SKM-1 (cell line): ENCODE measurements around the gene RAPGEF5.

Experiments
- DNase-seq: peaks from one replicate; lab custom pipeline; 2025; ENCODE audit not compliant: unreplicated experiment; lab: John Stamatoyannopoulos, UW

Gene RAPGEF5

GRCh38 chr7:22350466-22351328, 6.3 kb downstream of the RAPGEF5 start:
- DNase-seq: no peak

GRCh38 chr7:22348379-22348778, 8.6 kb downstream of the RAPGEF5 start:
- DNase-seq: no peak

GRCh38 chr7:22346383-22347107, 10.4 kb downstream of the RAPGEF5 start:
- DNase-seq: no peak

GRCh38 chr7:22344655-22345054, 12.3 kb downstream of the RAPGEF5 start:
- DNase-seq: no peak

- no peak for DNase-seq
These were observed 13.3 kb downstream of the RAPGEF5 start for GRCh38 chr7:22343612-22344011.

GRCh38 chr7:22343071-22343470, 13.9 kb downstream of the RAPGEF5 start:
- no peak for DNase-seq

GRCh38 chr7:22339725-22340390, 17.1 kb downstream of the RAPGEF5 start:
- no peak for DNase-seq

GRCh38 chr7:22338877-22339276, 18.1 kb downstream of the RAPGEF5 start:
- no peak for DNase-seq

- no peak for DNase-seq
These were observed 18.5 kb downstream of the RAPGEF5 start for GRCh38 chr7:22338411-22338810.

- no peak for DNase-seq
These were observed 23.2 kb downstream of the RAPGEF5 start for GRCh38 chr7:22333680-22334141.

- DNase-seq: no peak
These were observed 24.5 kb downstream of the RAPGEF5 start for GRCh38 chr7:22332461-22332870.

- DNase-seq: no peak
These were observed 25.2 kb downstream of the RAPGEF5 start for GRCh38 chr7:22331704-22332103.

- no peak for DNase-seq
These were observed 26.1 kb downstream of the RAPGEF5 start for GRCh38 chr7:22330903-22331302.

- no peak for DNase-seq
These were observed 27.0 kb downstream of the RAPGEF5 start for GRCh38 chr7:22329816-22330524.

GRCh38 chr7:22326181-22326580, 30.8 kb downstream of the RAPGEF5 start:
- no peak for DNase-seq

- DNase-seq: no peak
These were observed 31.3 kb downstream of the RAPGEF5 start for GRCh38 chr7:22325671-22326070.

- no peak for DNase-seq
These were observed 33.2 kb downstream of the RAPGEF5 start for GRCh38 chr7:22323714-22324113.

GRCh38 chr7:22320416-22320815, 36.5 kb downstream of the RAPGEF5 start:
- no peak for DNase-seq

GRCh38 chr7:22319424-22320403, 37.2 kb downstream of the RAPGEF5 start:
- no peak for DNase-seq

- DNase-seq: no peak
These were observed 38.6 kb downstream of the RAPGEF5 start for GRCh38 chr7:22318376-22318775.
